ENCODE data around the gene CREM. TPM values are rescaled to one million over a fixed set of nuclear protein-coding genes. Genes with fewer than 3 reads are reported as not detected.
"Not testable (repeated sequence)": the region's sequence is repeated elsewhere in the genome, so short reads cannot be mapped to it uniquely, and the experiment has no call there.

CREM gene
- 56.9 TPM for polyA plus RNA-seq (2012; ENCODE audit: missing spikeins)

DNA sequence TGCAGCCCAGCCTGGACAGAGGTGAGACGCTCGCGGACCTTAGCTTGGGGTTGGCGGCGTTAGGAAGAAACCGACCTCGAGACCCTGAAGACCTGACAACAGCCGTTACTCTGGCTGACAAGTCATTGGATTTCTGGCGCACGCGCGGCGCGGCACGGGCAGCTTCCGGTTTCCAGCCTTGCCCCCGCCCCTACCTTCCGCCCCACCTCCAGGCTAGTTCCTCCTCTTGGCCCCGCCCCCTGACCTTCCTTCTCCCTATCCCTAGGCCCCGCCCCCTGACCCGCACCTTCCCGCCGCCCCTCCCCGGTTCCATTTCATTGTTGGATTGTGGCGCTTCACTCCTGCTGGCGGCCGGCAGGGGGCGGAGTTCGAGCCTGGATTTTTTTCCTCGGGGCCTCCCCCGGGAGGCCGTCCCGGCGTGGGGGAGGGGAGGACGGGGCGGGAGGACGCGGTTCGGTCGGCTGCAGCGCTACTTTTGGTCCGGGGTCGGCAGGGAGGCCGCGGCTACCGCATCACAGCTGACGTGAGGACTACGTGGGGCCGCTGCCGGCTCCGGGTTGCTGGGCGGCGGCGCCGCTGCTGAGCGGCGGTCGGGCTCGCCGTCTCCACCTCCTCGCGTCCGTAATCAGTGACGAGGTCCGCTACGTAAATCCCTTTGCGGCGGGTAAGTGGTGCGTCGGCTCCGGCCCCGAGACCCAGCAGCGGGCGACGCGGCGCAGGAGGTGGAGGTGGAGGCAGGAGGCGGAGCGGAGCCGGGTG is at the start of gene CREM:
CREM (plus strand) TSS at position 317 of the 759 bp plus-strand sequence. CDS start 10,990 bp downstream, outside the sequence.
- peak; percentile 98 for FAIRE-seq
- TF ChIP-seq TAF1 (IDR thresholded peaks at IDR 0.05; ENCODE audit: borderline replicate concordance, low read depth, low read length) (peak; percentile 81), POLR2A (IDR thresholded peaks at IDR 0.05; ENCODE audit: low read depth, low read length) (peak; percentile 95), POLR2AphosphoS5 (IDR thresholded peaks at IDR 0.05; ENCODE audit: low read depth, low read length) (peak; percentile 72; the same call in 1 of the 2 replicates)
- peak; percentile 80 for DNase-seq (ENCODE audit: insufficient read length)

GRCh38 chr10:35079265-35079664 is 47.4 kb upstream of the CREM start:
- TF ChIP-seq TAF1 (IDR thresholded peaks at IDR 0.05; ENCODE audit: borderline replicate concordance, low read depth, low read length), result no peak
- no peak for TF ChIP-seq POLR2A (IDR thresholded peaks at IDR 0.05; ENCODE audit: low read depth, low read length)
- TF ChIP-seq POLR2AphosphoS5 (IDR thresholded peaks at IDR 0.05; ENCODE audit: low read depth, low read length), result no peak
- FAIRE-seq, result no peak
- no peak for DNase-seq (ENCODE audit: insufficient read length)

DNA sequence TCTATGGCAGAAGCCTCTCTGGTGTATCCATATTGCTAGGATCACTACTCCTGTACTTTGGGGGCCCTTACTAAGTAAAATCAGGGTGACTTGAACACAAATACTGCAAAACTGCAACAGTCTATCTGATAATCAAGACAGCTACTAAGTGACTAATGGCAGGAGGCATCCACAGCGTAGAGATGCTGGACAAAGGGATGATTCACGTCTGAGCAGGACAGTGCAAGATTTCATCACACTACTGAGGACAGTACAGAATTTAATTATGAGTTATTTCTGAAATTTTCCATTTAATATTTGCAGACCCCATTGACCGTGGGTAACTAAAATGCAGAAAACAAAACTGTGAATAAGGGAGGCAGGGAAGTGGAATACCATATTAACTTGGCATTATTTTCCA is 46.9 kb upstream of the CREM start:
- no peak for FAIRE-seq
- DNase-seq (ENCODE audit: insufficient read length), result no peak
- TF ChIP-seq POLR2A (IDR thresholded peaks at IDR 0.05; ENCODE audit: low read depth, low read length) (no peak), POLR2AphosphoS5 (IDR thresholded peaks at IDR 0.05; ENCODE audit: low read depth, low read length) (no peak), TAF1 (IDR thresholded peaks at IDR 0.05; ENCODE audit: borderline replicate concordance, low read depth, low read length) (no peak)

DNA sequence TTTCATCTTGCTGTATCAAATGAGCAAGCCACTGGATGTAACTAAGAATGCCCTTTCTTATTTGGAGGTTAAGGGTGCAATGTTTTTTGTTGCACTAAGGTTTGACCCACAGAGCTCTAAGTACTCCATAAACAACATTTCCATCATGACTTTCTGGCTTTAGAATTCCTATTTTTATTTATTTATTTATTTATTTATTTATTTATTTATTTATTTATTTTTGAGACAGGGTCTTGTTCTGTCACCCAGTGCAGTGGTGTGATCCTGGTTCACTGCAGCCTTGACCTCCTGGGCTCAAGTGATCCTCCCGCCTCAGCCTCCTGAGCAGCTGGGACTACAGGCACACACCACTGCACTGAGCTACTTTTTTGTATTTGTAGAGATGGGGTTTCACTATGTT is 46.4 kb upstream of the CREM start:
- DNase-seq (ENCODE audit: insufficient read length); FAIRE-seq: not testable (repeated sequence)

DNA sequence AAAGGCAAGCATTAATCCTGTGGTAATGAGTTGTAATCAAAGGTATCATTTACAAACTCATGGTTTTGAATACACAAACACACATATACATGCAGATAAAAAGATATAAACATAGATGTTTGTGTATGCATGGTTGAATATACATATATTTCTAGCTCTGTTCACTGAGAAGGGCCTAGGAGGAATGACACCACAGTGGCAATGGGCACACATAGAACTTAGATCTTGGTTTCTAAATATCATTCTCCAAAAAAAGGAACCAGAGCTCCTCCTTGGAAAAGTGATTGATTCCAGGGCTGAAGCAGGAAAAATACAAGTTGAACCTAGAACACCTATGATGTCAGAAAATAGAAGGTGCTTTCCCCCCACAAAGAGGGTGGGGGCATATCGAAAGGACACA is 43.4 kb upstream of the CREM start:
- DNase-seq (ENCODE audit: insufficient read length) (no peak), FAIRE-seq (no peak)
- TF ChIP-seq TAF1 (IDR thresholded peaks at IDR 0.05; ENCODE audit: borderline replicate concordance, low read depth, low read length), result no peak

DNA sequence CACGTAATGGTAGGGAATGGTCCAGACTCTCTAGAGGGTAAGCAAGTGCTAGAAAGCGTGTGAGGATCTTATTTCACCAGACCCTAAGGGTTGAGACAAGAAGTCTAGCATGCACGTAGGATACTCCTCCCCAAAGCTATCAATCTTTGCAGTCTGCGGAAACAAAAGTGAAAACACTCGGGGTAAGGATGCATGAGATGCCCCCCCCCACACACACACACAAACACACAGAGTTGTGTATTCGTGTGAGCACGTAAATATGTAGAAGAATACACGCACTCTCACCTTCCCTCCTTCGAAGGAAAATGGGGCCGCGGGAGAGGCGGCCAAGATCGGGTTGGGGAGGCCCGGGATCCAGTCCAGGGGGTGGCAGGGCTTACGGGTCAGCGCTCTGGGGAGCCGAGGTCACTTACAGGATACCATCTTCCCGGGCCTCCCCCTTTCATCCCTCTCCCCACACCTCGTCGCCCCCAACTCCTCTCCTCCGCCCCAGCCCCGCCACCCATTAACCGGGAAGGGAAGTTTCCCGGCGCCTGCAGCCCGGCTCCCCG is 37.0 kb upstream of the CREM start:
- DNase-seq (ENCODE audit: insufficient read length) (peak; percentile 36), FAIRE-seq (no peak)
- no peak for TF ChIP-seq TAF1 (IDR thresholded peaks at IDR 0.05; ENCODE audit: borderline replicate concordance, low read depth, low read length)
- no peak for TF ChIP-seq POLR2A (IDR thresholded peaks at IDR 0.05; ENCODE audit: low read depth, low read length)
- no peak for TF ChIP-seq POLR2AphosphoS5 (IDR thresholded peaks at IDR 0.05; ENCODE audit: low read depth, low read length)

DNA sequence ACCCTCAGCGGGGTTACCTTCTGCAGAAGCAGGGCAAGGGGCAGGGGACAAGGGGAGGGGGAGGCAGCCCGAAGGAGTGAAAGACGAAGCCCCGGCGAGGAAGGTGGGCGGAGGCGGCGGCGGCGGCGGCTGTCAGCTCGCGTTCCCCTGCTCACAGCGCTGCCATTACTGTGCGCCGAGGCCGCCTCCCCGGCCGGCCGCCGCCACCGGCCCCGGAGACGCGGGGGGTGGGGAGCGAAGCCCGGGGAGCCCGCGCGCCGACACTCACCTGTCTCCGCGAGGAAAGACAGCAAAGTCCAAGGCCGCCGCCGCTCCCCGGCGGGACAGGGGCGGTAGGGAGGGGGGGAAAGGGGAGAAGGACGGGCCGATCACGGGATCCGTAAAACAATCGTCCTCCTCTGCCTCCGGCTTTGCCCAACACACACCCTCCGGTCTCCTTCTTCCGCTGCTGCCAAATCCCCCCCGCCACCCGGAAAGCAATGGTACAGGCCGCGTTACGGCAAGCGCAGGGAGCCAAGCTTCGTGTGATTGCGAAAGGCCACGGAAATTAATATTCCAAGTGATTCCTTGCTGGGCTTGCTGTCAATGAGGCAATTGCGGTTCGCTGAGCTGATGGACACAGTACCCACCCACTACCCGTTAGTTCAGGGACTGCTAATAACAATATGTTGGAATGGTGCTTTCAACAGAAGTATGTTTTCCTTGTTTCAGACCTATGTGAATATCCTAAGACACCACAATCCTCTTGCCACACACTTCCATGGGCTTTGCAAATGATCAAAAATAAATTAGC is 36.3 kb upstream of the CREM start, which contains the start of gene CUL2:
CUL2 (minus strand) TSS at position 180 of the 793 bp plus-strand sequence. CDS start 19,024 bp downstream, outside the sequence.
- peak; percentile 86 for DNase-seq (ENCODE audit: insufficient read length)
- TF ChIP-seq POLR2A (IDR thresholded peaks at IDR 0.05; ENCODE audit: low read depth, low read length) (no peak), POLR2AphosphoS5 (IDR thresholded peaks at IDR 0.05; ENCODE audit: low read depth, low read length) (peak; percentile 36; the same call in 1 of the 2 replicates), TAF1 (IDR thresholded peaks at IDR 0.05; ENCODE audit: borderline replicate concordance, low read depth, low read length) (peak; percentile 32)
- peak; percentile 94 for FAIRE-seq

- no peak for TF ChIP-seq POLR2A (IDR thresholded peaks at IDR 0.05; ENCODE audit: low read depth, low read length)
- no peak for TF ChIP-seq TAF1 (IDR thresholded peaks at IDR 0.05; ENCODE audit: borderline replicate concordance, low read depth, low read length)
- no peak for TF ChIP-seq POLR2AphosphoS5 (IDR thresholded peaks at IDR 0.05; ENCODE audit: low read depth, low read length)
- FAIRE-seq (no peak), DNase-seq (ENCODE audit: insufficient read length) (no peak)
Observed at GRCh38 chr10:35091994-35092790, 34.5 kb upstream of the CREM start.

- TF ChIP-seq POLR2AphosphoS5 (IDR thresholded peaks at IDR 0.05; ENCODE audit: low read depth, low read length) (no peak), TAF1 (IDR thresholded peaks at IDR 0.05; ENCODE audit: borderline replicate concordance, low read depth, low read length) (no peak), POLR2A (IDR thresholded peaks at IDR 0.05; ENCODE audit: low read depth, low read length) (no peak)
Observed at GRCh38 chr10:35092851-35093250, 33.8 kb upstream of the CREM start.

GRCh38 chr10:35096312-35096711 is 30.3 kb upstream of the CREM start:
- TF ChIP-seq TAF1 (IDR thresholded peaks at IDR 0.05; ENCODE audit: borderline replicate concordance, low read depth, low read length) (no peak), POLR2AphosphoS5 (IDR thresholded peaks at IDR 0.05; ENCODE audit: low read depth, low read length) (no peak), POLR2A (IDR thresholded peaks at IDR 0.05; ENCODE audit: low read depth, low read length) (no peak)
- no peak for FAIRE-seq
- no peak for DNase-seq (ENCODE audit: insufficient read length)

More at GRCh38 chr10:35092851-35093250, 33.8 kb upstream of the CREM start:
- DNase-seq (ENCODE audit: insufficient read length), result no peak
- no peak for FAIRE-seq

- TF ChIP-seq TAF1 (IDR thresholded peaks at IDR 0.05; ENCODE audit: borderline replicate concordance, low read depth, low read length) (no peak), POLR2A (IDR thresholded peaks at IDR 0.05; ENCODE audit: low read depth, low read length) (no peak)
- FAIRE-seq, result no peak
- DNase-seq (ENCODE audit: insufficient read length), result no peak
Observed at GRCh38 chr10:35097510-35097909, 29.1 kb upstream of the CREM start.

Measured in GM12892 (cell line).